Measurements from ENCODE around the gene NSG2.
"Not testable (repeated sequence)": the region's sequence is repeated elsewhere in the genome, so short reads cannot be mapped to it uniquely, and the experiment has no call there.

NSG2 gene

DNA sequence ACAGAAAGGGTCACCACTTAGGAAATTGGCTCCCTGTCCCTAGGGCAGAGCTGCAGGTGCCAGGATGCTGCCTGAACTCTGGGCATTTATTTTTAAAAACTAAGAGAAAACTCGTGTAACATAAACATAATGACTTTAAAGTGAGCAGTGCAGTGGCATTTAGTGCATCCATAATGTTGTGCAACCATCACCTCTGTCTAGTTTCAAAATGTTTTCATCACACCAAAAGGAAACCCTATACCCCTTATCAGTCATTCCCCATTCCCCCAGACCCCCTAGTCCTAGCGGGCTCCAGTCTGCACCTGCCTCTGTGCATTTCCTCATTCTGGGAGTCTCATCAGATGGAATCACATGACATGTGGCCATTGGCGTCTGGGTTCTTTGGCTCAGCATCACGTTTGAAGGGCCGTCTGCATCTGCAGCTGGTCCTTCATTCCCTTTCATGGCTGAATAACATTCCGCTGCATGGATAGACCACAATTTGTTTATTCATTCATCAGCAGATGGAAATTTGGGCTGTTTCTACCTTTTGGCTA is 55.8 kb downstream of the NSG2 start:
- DNase-seq (ENCODE audit: low spot score) = no peak

DNA sequence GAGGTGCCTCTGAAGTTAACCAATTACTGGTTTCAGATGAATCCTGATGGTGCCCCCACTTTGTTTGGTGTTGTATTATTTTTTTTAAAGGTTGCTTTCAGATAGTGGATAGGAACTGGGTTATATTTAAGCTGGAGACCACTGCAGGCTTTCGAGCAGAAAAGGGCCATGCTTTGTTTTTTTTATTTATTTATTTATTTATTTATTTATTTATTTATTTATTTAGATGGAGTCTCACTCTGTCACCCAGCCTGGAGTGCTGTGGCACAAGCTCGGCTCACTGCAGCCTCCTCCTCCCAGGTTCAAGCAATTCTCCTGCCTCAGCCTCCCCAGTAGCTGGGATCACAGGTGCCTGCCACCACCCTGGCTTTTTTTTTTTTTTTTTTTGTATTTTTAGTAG is 57.1 kb downstream of the NSG2 start:
- not testable (repeated sequence) for DNase-seq (ENCODE audit: low spot score)

DNA sequence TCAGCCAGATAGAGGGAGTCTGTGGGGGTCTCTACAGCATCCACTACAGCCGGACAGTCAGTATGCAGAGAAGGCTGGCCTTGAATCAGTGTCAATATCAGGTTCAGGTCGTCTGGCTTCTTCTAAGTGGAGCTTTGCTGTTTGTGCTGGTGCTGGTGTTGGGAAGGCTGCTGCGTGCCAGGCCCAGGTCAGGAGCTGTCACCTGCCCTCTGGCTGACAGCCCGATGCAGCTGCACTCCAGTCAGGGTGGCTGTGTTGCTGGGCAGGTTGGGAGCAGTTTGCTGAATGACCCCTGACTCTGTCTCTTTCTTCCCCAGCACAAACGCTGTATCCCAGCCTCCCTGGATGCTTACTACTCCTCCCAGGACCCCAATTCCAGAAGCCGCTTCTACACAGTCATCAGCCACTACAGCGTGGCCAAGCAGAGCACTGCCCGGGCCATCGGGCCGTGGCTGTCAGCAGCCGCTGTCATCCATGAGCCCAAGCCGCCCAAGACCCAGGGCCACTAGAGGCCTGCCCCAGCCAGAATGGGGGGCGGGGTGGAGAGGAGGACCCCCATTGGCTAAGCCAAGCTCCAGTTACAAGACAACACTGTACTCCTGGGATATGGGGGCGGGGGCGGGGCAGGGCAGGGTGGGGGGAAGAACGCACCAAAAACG is 61.6 kb downstream of the NSG2 start:
- DNase-seq (ENCODE audit: low spot score) = no peak

DNA sequence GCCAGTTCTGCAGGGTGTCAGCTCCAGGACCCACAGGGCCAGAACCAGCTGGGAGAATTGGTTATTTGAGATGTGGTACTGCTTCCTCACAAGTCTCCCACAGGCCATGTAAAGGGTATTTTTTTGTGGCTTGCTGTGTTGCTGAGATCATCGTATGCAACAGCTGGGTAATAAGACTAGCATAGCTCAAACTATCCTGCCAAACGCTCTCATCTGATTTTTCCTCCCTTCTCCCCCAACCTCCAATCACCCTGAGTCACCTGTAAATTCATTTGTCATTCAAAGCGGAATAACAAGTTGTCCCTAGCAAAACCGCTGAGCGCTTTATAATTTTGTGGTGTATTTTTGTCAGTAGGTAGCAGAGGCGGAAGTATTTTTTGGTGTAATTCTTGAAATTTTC is 63.2 kb downstream of the NSG2 start:
- no peak for DNase-seq (ENCODE audit: low spot score)

DNA sequence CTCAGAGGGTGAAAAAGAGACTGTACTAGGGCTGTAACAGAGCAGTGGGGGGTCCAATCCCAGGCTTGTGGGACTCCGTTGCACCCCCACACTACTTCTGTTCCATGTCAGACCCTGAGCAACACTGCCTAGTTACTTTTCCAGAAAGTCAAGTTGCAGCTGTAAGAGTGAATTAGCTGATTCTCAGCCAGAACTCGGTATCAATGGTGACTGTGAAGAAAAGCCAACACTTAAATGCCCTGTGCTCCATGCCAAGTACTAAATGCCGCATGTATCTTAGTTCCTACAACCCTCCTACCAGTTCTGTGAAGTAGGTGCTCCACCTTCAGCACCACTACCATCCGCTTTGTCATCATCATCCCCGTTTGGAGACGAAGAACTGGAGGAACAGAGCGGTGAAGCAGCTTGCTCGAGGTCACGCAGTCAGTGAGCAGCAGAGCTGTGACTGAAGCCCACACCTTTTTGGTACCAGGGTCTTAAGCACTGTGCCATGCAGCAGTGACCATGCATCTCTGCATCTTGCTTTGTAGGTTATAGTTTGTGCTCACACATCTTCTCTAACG is 64.3 kb downstream of the NSG2 start:
- DNase-seq (ENCODE audit: low spot score) = no peak

DNA sequence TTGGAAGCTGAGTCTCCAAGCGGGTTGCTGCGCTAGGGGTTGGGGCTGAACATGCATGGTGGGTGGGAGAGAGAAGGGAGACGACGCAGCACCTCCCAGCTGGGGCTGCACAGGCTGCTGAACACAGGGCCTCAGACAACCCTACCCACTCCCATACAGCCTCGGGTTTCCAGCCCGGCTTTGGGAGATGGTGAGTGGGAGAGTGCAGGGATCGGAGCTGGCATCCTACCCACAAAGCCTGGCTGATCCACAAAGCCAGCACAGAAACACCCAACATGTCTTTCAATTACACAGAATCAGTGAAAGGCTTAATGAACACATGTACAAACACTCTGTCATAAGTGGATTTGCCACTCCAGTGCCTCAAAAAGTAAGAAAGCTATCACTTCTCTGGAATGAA is 64.8 kb downstream of the NSG2 start:
- DNase-seq (ENCODE audit: low spot score) = no peak

DNA sequence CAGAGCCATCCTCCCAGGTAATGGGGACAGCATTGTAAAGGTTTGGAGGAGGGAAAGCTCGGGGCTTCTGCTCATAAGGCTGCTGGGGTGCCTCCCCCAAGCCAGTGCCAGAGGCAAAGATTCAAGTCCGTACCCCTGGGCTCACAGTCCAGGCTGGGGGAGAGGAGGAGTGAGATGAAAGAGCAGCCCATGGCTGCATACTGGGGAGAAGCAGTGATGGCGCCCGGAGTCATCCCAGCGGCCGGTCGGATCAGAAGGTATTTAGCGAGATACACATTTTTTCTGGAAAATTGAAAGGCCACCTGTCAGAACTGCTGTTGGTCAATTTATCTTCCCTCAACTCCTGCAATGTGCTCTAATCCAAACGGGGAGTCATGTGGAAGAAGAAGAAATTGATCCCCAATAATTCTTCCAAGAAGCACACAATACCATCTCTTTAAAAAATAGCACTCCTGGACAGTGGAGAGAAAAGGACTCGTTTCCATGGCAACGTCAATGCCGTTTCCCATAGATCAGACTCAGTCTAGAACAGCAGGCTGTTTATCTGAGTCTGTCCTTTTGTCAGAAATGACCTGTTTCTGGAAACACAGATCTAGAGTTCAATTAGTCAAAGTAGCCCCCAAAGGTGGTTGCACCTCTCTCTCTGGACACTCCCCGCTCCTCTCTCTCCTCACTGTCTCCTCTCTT is 65.9 kb downstream of the NSG2 start:
- DNase-seq (ENCODE audit: low spot score) = no peak

DNA sequence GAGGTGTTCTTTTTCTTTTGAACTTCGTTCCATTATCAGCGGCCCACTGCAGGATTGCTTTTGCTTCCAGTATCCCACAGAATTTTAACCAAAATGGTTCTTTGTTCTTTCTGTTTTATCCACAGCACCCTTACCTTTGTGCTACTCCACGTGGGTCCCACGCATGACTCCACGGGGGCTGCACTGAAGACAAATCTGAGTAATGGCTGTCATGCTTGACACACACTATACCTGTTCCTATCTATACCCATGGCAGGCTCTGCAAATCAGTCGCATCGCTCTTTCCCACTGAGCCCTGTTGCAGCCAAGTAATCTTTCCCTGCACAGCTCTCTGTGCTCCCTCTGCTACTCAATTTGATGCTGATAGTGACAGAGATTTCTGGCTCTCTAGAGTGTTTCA is 69.7 kb downstream of the NSG2 start:
- DNase-seq (ENCODE audit: low spot score) = no peak

DNA sequence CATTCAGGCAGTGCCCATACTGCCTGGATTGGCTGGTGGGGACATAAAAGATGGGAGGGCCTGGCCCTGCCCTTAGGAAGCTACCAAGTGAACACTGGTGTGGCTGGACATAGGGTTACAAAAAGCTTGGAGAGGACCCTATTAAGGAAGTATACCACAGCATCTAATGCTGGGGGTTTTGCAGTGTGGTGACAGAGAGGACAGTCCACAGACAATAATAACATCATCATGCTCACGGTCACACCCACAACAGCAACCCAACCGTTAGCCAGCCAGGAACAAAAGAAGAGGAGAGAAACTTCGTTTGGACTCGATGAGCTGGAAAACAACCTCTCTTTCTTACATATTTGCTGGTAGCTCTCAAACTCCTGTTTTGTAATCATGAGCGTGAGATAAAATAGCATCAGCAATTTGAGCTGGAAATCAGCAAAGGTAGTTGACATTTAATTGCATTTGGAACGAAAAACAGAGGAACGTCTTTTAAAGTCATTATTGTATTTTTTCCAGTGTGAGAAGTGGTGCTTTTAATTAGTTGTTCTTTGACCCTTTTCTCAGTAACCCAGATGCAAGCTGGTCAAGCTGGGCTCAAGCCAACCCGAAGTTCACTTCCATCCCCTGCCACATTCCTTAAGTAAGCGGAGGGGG is 73.4 kb downstream of the NSG2 start:
- DNase-seq (ENCODE audit: low spot score) = no peak

DNA sequence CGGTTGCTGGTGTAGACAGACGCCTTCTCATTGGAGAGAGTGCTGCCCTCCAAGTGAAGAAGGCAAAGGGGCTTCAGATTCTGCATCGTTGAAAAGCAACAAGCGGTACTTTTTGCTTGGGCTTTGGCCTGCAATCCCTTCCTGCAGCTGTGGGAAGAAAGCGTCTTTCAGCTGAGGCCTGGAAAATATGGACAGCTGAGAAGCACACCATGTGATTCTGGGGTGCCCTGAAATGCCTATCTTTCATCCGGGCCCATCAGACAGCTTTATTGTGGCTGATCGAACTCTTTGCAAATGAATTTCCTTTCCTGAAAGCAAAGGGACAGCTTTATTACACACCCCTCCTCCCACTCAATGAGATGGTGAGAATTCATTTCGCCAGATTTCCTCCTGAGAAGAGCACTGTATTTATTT is 74.0 kb downstream of the NSG2 start:
- no peak for DNase-seq (ENCODE audit: low spot score)

DNA sequence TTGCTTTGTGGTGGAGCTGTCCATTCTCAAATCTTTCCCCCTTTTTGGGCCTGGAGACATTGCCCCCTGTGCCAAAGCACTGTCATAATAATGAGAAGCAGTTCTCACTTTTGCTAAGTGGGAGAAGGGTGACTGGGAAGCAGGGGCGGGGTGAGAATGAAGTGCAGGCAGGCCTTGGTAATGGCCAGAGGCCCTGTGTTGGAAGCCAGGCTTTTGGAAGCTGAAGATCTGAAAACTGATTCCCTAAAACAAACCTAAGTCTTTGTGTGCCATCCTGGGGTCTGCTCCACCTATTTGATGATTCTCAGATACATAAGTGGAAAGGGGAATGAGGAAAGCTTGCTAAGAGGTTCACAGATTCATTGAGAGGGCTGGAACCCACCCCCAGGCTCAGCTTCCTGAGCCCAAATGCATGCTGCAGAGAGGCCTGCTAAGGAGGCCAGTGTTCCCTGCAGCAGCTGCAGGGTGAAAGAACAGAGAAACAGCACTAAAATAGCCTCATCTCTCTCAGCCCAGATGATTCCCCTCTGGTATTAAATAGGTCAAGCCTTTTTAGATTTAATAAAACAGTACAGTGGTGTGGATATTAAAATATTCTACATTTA is 75.0 kb downstream of the NSG2 start:
- DNase-seq (ENCODE audit: low spot score) = no peak

DNA sequence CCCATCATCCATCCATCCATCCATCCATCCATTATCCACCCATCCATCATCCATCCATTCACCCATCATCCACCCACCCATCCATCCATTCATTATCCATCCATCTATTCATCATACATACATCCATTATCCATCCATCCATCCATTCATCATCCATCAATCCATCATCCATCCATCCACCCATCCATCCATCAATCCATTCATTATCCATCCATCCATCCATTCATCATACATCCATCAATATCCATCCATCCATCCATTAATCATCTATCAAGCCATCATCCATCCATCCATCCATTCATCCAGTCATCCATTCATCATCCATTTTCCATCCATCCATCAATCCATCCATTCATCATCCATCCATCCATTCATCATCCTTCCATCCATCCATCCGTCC is 89.0 kb downstream of the NSG2 start:
- no peak for DNase-seq (ENCODE audit: low spot score)

DNA sequence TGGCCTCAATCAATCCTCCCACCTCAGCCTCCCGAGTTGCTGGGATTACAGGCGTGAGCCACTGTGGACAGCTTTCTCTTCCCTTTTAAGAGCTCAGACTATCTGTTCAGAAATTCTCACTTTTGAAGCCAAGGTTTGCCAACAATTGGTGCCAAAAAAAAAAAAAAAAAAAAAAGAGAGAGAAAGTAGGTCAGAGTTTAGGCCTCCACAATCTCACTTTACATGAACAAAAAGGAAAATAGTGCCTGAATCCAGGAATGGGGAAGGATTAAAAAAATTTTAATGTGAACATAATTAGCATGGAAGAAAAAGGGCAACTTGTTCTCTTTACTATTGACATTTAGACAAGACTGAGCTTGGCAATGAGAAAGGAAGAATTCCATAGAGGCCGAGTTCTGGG is 94.1 kb downstream of the NSG2 start:
- no peak for DNase-seq (ENCODE audit: low spot score)

DNA sequence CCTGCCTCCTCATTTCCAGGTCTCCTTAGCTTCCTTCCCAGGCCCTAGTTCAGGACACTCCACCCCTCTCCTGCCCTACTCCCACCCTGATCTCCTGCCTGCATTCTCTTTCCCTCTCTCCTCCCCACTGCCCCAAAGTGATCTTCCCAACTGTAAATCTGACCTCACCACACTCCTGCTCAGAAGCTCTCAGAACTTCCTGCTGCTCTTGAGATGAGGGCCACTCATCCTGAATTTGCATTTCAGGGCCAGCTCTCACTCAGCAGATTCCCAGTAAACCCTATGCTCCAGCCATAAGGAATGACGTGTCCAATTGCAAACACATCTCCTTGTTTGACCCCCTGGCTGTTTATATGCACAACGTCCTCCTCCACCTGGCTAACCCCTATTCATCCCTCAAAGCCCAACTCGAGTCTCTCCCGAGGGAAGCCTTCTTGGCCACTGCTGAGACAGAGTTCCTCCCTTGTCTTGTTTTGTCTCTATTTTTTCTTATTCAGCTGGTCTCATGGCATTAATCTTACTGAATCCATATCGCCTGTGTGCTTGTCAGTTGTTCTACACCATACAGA is 95.0 kb downstream of the NSG2 start:
- no peak for DNase-seq (ENCODE audit: low spot score)

DNA sequence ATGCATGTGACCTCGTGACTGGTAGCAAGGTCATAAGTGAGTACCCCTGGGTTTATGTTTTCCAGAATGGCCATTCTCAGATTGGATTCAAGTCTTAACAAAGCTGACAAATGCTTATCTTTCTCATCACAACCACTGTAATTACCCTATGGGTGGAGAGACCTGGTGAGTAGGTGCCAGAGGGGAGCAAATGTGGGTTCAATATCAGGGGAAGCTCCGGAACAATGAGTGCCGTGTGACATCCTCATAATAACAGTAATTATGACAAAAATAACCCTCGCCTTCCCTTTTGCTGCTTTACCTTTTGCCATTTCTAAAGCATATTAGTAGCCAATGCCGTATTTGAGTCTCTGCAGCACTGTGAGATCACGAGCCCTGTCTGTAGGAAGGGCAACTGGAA is 95.9 kb downstream of the NSG2 start:
- DNase-seq (ENCODE audit: low spot score) = no peak

DNA sequence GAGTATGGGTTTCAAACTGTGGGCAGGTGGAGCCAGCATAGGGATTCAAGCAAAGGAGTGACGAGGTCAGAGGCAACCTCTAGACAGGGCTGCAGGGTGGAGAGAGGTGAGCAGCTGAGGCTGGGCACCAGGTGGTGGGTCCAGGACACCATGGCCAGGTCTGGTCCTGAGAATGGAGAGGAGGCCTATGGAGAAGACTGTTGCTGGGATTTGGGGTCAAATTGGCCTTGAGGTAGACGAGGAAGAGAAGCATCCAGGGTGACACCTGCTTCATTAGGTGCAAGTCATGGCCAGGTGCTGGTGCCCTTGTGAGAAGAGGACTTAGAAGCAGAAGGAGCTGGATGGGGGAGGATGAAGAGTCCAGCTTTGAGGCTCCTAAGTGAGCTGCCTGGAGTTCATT is 99.6 kb downstream of the NSG2 start:
- no peak for DNase-seq (ENCODE audit: low spot score)

DNA sequence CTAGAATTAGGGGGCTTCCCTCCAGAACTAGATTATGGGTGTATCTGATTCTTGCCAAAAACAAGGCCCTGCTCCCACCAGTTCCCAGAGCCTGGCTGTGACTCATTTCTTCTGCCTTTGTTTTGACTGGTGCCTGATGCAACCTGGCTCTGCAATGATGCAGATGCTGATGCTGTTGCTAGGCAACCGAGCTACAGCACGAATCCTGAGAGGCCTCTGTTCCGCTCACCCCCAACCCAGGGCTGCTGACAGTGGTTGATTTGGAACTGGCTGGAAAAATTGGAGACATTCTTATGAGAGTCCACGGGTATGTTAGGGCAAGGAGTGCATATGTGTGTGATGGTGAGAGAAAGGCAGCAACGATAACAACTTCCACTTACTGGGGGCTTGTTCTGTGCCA is 100.3 kb downstream of the NSG2 start:
- DNase-seq (ENCODE audit: low spot score) = no peak

DNA sequence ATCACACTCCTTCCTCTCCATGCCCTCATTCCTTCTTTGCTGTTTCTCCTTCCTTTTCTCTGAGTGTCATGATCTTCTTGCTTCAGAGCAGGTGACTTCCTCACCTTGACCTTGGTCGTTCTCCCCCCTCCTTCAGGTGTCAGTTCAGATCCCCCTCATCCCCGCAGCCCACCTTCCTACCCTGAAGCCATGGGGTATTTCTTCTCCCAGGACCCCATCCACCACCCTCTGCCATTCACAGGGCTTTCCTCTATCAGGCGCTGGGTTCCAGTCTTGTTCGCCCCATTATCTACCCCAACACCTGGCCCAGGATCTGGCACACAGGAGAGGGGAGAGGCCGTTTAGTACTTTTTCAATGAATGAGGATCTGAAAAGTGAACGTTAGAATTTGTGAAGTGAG is 101.0 kb downstream of the NSG2 start:
- DNase-seq (ENCODE audit: low spot score) = no peak

DNA sequence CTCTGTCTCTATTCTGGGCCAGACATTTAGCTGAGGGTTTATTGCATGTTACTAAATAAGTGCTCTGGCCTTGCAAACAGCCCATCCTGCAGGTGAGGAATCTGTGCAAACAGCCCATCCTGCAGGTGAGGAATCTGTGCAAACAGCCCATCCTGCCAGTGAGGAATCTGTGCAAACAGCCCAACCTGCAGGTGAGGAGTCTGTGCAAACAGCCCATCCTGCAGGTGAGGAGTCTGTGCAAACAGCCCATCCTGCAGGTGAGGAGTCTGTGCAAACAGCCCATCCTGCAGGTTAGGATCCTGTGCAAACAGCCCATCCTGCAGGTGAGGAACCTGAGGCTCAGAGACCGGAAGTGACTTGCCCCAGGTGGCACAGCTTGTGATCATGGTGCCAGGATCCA is 101.5 kb downstream of the NSG2 start:
- not testable (repeated sequence) for DNase-seq (ENCODE audit: low spot score)

DNA sequence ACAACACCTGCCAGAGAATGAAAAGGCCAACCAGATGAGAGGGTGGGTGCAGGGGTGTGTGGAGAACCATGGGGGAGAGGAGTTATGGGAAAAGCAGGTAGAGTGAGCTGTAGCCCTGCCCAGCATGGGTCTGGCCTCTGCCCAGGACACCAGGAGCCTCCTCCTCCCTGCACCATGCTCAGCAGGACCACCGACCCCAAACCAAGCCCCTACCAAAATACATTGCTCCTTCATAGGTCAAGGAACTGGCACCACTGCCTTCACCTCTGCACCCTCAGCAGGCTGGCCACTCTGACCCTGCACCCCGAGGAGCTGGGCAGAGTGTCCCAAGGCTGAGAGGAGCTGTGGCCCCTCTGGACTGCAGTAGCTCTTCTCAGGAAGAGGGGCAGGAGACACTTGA is 102.0 kb downstream of the NSG2 start:
- DNase-seq (ENCODE audit: low spot score) = no peak

DNA sequence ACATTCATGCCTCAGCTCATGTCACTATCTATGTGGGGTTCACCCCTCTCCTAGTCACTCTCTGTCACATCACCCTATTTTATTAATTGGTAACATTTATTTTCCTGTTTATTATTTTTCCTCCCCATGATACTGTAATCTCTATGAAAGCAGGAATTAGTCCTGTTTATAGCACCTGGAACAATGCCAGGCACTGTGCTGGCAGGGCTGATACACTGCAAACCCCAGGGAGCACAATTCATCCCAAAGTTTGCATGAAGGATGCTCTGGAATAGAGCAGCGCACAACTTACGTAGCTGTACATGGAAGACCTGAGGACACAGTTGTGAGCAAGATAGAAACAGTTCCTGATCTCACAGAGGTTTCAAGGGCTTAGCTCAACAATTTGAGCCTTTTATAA is 103.2 kb downstream of the NSG2 start:
- no peak for DNase-seq (ENCODE audit: low spot score)

DNA sequence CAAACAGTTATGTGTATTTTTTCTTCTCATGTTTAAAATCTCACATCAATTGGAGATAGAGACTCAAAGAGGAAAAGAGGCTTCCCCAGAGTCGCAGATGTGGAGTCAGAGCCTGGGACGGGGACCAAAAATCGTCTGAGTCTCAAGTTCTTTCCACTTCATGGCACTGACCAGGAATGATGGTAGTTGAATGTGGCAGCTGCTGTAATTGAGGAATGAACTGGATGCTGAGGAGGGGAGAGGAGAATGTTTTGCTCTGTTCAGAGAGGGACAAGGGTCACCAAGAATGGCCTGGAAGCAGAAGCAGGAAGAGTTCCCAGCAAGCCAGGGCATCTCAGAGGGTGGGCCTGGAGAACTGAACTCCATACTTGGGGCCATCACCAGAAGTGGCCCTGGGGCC is 103.9 kb downstream of the NSG2 start:
- DNase-seq (ENCODE audit: low spot score) = no peak
